ENCODE results near the gene ATP8A2. TPM values are rescaled to one million over a fixed set of nuclear protein-coding genes. Genes with fewer than 3 reads are reported as not detected.

ATP8A2 gene
- total RNA-seq, 1 donor from 2014 or later = 4.2 TPM

DNA sequence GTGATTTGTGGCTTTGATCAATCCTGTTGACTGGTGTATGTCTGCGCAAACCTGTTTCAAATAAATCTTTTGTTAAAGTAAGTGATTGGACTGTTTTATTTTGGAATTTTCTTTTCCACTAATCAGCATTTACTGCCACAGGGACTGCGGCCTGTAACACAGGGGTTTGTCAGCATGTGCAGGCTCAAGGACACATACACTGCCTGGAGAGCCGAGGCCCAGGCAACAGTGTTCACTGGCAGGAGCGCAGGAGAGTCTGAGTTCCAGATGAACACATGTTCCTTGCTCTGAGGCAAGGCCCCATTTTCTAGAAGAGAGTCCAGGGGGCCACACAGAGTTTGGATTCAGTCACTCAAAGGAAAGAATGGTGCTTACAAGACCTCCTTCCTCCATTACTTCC, 654.0 kb downstream of the ATP8A2 start:
- H4K20me1 ChIP-seq (ENCODE audit: low read depth) = no peaks in the 10 kb centered on the region
- no peak overlapping the region for H2AFZ ChIP-seq (replicated peaks)
- Mint-ChIP-seq H3K27me3 (ENCODE audit: insufficient read depth, low read depth) (peaks cover 7% of the 10 kb centered on the region), H3K9me3 (peaks cover 4% of the 10 kb centered on the region), H3K4me3 (no peak overlapping the region), H3K36me3 (no peaks in the 10 kb centered on the region), H3K4me1 (peaks cover 29% of the 10 kb centered on the region), H3K27ac (no peak overlapping the region)
- no peak overlapping the region for H3K4me3 ChIP-seq
- H3K4me1 ChIP-seq = peaks cover 44% of the 10 kb centered on the region
- no peaks in the 10 kb centered on the region for H3K36me3 ChIP-seq
- H3K27me3 ChIP-seq = no peaks in the 10 kb centered on the region
- DNase-seq (ENCODE audit: low spot score) = no peak
- H3F3A ChIP-seq (ENCODE audit: low read depth) = peaks cover 24% of the 10 kb centered on the region
- TF ChIP-seq EZH2 (IDR thresholded peaks at IDR 0.05) = no peak
- H3K79me2 ChIP-seq (ENCODE audit: low read depth) = no peaks in the 10 kb centered on the region
- H3K9me3 ChIP-seq (ENCODE audit: low read depth) = no peaks in the 10 kb centered on the region
- H3K27ac ChIP-seq = no peak overlapping the region
- H3K4me2 ChIP-seq = no peak overlapping the region
- H3K9ac ChIP-seq = no peak overlapping the region

DNA sequence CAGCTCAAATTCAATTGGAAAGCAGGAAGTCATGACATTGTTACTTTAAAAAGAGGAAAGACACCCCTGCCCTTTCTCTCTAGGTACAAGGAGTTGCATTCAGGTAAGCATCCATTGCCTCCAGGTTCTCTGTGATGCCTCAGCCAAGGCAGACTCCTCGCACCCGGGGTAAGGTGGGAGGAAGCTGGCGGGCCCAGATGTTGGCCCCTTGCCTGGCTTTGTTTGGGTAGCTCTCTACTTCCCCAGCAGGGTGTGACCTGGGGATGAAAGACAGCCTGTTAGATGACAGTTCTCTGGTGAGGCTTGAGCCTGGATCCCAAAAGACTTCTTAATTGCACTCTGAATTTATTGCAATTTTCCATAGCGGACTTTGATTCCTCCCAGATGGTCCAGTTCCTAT, 654.4 kb downstream of the ATP8A2 start:
- Histone ChIP-seq H3K4me1 (peaks cover 44% of the 10 kb centered on the region), H2AFZ (replicated peaks) (no peak overlapping the region), H3F3A (ENCODE audit: low read depth) (peaks cover 24% of the 10 kb centered on the region), H3K27me3 (no peaks in the 10 kb centered on the region), H3K27ac (no peak overlapping the region), H3K4me2 (no peak overlapping the region), H3K9ac (no peak overlapping the region), H3K9me3 (ENCODE audit: low read depth) (no peaks in the 10 kb centered on the region), H3K79me2 (ENCODE audit: low read depth) (no peaks in the 10 kb centered on the region), H3K36me3 (no peaks in the 10 kb centered on the region), H3K4me3 (no peak overlapping the region), H4K20me1 (ENCODE audit: low read depth) (no peaks in the 10 kb centered on the region)
- Mint-ChIP-seq H3K36me3 (no peaks in the 10 kb centered on the region), H3K27me3 (ENCODE audit: insufficient read depth, low read depth) (peaks cover 5% of the 10 kb centered on the region), H3K4me3 (no peak overlapping the region), H3K4me1 (peaks cover 29% of the 10 kb centered on the region), H3K27ac (no peak overlapping the region), H3K9me3 (peaks cover 6% of the 10 kb centered on the region)
- TF ChIP-seq EZH2phosphoT487 (IDR thresholded peaks at IDR 0.05) (no peak), EZH2 (IDR thresholded peaks at IDR 0.05) (no peak)
- TF ChIP-seq, protein P1, sequence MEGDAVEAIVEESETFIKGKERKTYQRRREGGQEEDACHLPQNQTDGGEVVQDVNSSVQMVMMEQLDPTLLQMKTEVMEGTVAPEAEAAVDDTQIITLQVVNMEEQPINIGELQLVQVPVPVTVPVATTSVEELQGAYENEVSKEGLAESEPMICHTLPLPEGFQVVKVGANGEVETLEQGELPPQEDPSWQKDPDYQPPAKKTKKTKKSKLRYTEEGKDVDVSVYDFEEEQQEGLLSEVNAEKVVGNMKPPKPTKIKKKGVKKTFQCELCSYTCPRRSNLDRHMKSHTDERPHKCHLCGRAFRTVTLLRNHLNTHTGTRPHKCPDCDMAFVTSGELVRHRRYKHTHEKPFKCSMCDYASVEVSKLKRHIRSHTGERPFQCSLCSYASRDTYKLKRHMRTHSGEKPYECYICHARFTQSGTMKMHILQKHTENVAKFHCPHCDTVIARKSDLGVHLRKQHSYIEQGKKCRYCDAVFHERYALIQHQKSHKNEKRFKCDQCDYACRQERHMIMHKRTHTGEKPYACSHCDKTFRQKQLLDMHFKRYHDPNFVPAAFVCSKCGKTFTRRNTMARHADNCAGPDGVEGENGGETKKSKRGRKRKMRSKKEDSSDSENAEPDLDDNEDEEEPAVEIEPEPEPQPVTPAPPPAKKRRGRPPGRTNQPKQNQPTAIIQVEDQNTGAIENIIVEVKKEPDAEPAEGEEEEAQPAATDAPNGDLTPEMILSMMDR (IDR thresholded peaks at IDR 0.05) = no peak
- no peak for DNase-seq (ENCODE audit: low spot score)

DNA sequence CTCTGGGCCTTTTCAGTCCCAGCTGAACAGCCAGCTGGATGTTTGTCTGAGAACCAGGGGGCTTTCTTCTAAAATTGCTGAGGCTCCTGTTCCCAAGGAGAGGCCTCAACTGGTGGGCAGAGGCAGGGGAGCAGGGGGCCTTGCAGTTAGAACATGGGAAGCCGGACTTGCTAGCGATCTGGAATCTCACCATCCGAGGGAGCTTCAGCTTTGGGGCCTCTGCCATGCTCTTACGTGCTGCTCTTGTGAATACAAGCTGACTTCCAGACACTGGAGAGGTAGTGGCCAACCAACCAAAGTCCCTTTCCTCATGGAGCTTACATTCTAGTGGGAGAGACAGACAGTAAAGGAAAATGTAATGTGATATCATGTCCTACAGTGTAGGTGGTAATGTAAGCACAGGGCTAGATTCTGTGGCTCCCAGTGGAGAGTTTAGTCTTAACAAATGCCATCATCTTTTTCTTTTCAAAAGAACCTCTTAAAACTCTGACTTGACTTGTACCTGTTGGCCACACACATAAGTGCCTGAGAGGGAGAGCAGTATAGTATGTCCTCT, 657.9 kb downstream of the ATP8A2 start:
- no peak overlapping the region for H3K4me2 ChIP-seq
- H3K4me3 ChIP-seq = no peak overlapping the region
- no peaks in the 10 kb centered on the region for H3K9me3 ChIP-seq (ENCODE audit: low read depth)
- H3K4me1 ChIP-seq = peaks cover 34% of the 10 kb centered on the region
- no peak overlapping the region for H2AFZ ChIP-seq (replicated peaks)
- H4K20me1 ChIP-seq (ENCODE audit: low read depth) = no peaks in the 10 kb centered on the region
- Mint-ChIP-seq H3K9me3 (peaks cover 10% of the 10 kb centered on the region), H3K4me1 (peaks cover 15% of the 10 kb centered on the region), H3K36me3 (no peaks in the 10 kb centered on the region), H3K27me3 (ENCODE audit: insufficient read depth, low read depth) (peaks cover 7% of the 10 kb centered on the region), H3K4me3 (no peak overlapping the region), H3K27ac (no peak overlapping the region)
- H3F3A ChIP-seq (ENCODE audit: low read depth) = peaks cover 19% of the 10 kb centered on the region
- H3K9ac ChIP-seq = no peak overlapping the region
- no peaks in the 10 kb centered on the region for H3K36me3 ChIP-seq
- DNase-seq (ENCODE audit: low spot score) = no peak
- H3K79me2 ChIP-seq (ENCODE audit: low read depth) = no peaks in the 10 kb centered on the region
- TF ChIP-seq EZH2 (IDR thresholded peaks at IDR 0.05) (no peak), EZH2phosphoT487 (IDR thresholded peaks at IDR 0.05) (no peak)
- TF ChIP-seq, protein P1 (IDR thresholded peaks at IDR 0.05) = no peak
- no peaks in the 10 kb centered on the region for H3K27me3 ChIP-seq
- H3K27ac ChIP-seq = no peak overlapping the region

DNA sequence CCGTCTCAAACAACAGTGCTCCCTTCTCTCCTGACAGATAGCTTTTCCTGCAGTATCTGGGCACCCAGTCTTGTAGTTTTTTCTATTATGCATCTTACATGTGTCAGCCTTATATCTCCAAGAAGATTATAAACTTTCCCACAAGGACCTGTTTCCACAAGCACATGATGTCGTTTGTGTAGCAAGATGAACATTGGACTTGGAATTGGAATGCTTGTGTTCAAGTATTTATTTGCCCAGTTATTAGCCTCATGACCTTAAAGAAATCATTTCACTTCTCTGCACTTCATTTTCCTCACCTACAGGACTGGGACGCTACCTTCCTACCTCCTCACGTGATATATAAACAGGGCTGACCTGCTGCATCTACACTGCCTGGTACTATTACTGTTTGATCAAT, 658.6 kb downstream of the ATP8A2 start:
- no peak for DNase-seq (ENCODE audit: low spot score)
- Mint-ChIP-seq H3K4me1 (peaks cover 11% of the 10 kb centered on the region), H3K4me3 (no peak overlapping the region), H3K36me3 (no peaks in the 10 kb centered on the region), H3K9me3 (peaks cover 10% of the 10 kb centered on the region), H3K27me3 (ENCODE audit: insufficient read depth, low read depth) (peaks cover 7% of the 10 kb centered on the region), H3K27ac (no peak overlapping the region)
- Histone ChIP-seq H3K27me3 (no peaks in the 10 kb centered on the region), H3K79me2 (ENCODE audit: low read depth) (no peaks in the 10 kb centered on the region), H3K4me1 (peaks cover 28% of the 10 kb centered on the region), H2AFZ (replicated peaks) (no peak overlapping the region), H3F3A (ENCODE audit: low read depth) (peaks cover 12% of the 10 kb centered on the region), H3K9ac (no peak overlapping the region), H3K4me2 (no peak overlapping the region), H3K36me3 (no peaks in the 10 kb centered on the region), H3K9me3 (ENCODE audit: low read depth) (no peaks in the 10 kb centered on the region), H4K20me1 (ENCODE audit: low read depth) (no peaks in the 10 kb centered on the region), H3K27ac (no peak overlapping the region), H3K4me3 (no peak overlapping the region)
- TF ChIP-seq, protein P1 (IDR thresholded peaks at IDR 0.05) = no peak
- TF ChIP-seq EZH2 (IDR thresholded peaks at IDR 0.05) (no peak), EZH2phosphoT487 (IDR thresholded peaks at IDR 0.05) (no peak)

All from neural progenitor cell (in vitro differentiated cells).